DOHH2 (cell line): ENCODE data around the gene FBXO28.

ENCODE experiments used
- EZH2phosphoT487 ChIP-seq: fragments of 200-600 bp; sonication (generic); IDR thresholded peaks from 2 replicates; pipeline ENCODE4 v1.6.1; 2017; ENCODE audit warnings: borderline replicate concordance, mild to moderate bottlenecking, antibody characterized with exemption, low read length, moderate library complexity, mixed read lengths
- TF ChIP-seq, protein P1 (sequence below): fragments of 200-600 bp; sonication (generic); IDR thresholded peaks from one replicate; pipeline ENCODE4 v1.5.1; 2014; ENCODE audit warnings: antibody characterized with exemption, mild to moderate bottlenecking, low read depth, low read length; ENCODE audit not compliant: poor library complexity, severe bottlenecking

DNA sequence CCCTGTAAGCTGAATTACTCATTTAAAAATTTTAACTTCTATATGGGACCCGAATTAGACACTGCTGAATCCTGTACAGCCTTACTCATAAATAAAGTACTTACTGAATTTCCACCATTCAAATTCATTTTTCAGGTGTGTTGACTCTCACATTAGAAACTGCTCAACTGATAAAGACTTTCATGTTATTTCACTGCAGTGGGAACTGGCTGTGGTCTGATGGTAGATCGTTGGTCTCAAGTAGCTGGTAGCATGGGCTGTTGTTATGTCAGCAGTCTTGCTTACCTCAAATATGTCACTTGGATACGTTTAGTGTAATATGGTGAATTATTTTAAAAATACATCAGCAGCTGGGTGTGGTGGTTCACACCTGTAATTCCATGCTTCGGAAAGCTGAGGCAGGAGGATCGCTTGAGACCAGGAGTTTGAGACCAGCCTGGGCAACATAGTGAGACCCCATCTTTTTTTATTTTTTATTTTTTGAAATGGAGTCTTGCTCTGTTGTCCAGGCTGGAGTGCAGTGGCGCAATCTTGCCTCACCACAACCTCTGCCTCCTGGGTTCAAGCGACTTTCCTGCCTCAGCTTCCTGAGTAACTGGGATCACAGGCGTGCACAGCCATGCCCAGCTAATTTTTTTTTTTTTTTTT lies 79.5 kb downstream of the FBXO28 start:
- TF ChIP-seq, protein P1, sequence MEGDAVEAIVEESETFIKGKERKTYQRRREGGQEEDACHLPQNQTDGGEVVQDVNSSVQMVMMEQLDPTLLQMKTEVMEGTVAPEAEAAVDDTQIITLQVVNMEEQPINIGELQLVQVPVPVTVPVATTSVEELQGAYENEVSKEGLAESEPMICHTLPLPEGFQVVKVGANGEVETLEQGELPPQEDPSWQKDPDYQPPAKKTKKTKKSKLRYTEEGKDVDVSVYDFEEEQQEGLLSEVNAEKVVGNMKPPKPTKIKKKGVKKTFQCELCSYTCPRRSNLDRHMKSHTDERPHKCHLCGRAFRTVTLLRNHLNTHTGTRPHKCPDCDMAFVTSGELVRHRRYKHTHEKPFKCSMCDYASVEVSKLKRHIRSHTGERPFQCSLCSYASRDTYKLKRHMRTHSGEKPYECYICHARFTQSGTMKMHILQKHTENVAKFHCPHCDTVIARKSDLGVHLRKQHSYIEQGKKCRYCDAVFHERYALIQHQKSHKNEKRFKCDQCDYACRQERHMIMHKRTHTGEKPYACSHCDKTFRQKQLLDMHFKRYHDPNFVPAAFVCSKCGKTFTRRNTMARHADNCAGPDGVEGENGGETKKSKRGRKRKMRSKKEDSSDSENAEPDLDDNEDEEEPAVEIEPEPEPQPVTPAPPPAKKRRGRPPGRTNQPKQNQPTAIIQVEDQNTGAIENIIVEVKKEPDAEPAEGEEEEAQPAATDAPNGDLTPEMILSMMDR = no peak
- no peak for TF ChIP-seq EZH2phosphoT487
